ENCODE measurements around the gene NLN.
"Not testable (repeated sequence)": the region's sequence is repeated elsewhere in the genome, so short reads cannot be mapped to it uniquely, and the experiment has no call there.

NLN gene

GRCh38 chr5:65796269-65796668, 74.3 kb downstream of the NLN start:
- Histone ChIP-seq H3K79me2 (ENCODE audit: control insufficient read depth, insufficient read depth, low read length, unreplicated experiment) (no peaks in the 10 kb centered on the region), H3K27me3 (ENCODE audit: insufficient read depth, low read length) (no peaks in the 10 kb centered on the region), H3K36me3 (ENCODE audit: insufficient read depth, low read length) (peaks cover 5% of the 10 kb centered on the region; the same call in 1 of the 2 replicates), H3K4me1 (ENCODE audit: control insufficient read depth, insufficient read depth, low read length, unreplicated experiment) (peaks cover 9% of the 10 kb centered on the region), H3K4me3 (ENCODE audit: low read depth, low read length) (no peak overlapping the region), H3K27ac (ENCODE audit: low read depth, low read length) (0 out of 2 replicates have a peak overlapping the region, but pooled peaks have one; percentile 27), H2AFZ (ENCODE audit: low read length, unreplicated experiment) (no peak overlapping the region)

DNA sequence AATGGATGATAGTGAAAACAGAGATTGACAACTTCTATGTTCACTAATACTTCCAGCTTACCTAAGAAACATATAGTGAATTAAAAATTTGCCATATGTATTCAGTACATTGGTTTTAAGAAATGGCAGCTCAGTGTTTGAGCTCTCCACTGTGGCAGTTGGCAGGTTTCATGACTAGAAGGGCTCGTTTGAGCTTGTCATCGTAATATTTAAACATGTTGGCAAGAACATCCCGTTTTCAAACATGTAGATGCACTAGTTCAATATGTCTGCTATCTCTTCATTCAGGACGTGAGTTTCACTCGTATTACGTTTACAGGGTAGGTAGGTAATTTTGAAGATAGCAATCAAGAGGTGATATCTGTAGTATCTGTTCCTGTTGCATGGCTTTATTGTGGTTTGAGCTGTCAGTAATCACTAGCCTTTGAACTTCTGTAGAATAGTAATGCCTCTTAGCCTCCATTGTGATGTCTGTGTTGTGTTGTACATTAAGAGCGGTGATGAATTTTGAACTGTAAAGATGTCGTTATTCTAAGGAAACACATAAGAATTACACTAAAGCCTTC, 74.8 kb downstream of the NLN start:
- H3K4me1 ChIP-seq (ENCODE audit: control insufficient read depth, insufficient read depth, low read length, unreplicated experiment), result peaks cover 10% of the 10 kb centered on the region
- H3K27ac ChIP-seq (ENCODE audit: low read depth, low read length), result no peak overlapping the region
- H3K79me2 ChIP-seq (ENCODE audit: control insufficient read depth, insufficient read depth, low read length, unreplicated experiment), result no peaks in the 10 kb centered on the region
- H3K36me3 ChIP-seq (ENCODE audit: insufficient read depth, low read length), result peaks cover 5% of the 10 kb centered on the region
- H3K4me3 ChIP-seq (ENCODE audit: low read depth, low read length), result no peak overlapping the region
- H3K27me3 ChIP-seq (ENCODE audit: insufficient read depth, low read length), result no peaks in the 10 kb centered on the region
- H2AFZ ChIP-seq (ENCODE audit: low read length, unreplicated experiment), result no peak overlapping the region

GRCh38 chr5:65797481-65797880, 75.5 kb downstream of the NLN start:
- Histone ChIP-seq H3K36me3 (ENCODE audit: insufficient read depth, low read length) (peaks cover 5% of the 10 kb centered on the region), H3K27me3 (ENCODE audit: insufficient read depth, low read length) (no peaks in the 10 kb centered on the region), H3K79me2 (ENCODE audit: control insufficient read depth, insufficient read depth, low read length, unreplicated experiment) (no peaks in the 10 kb centered on the region), H3K27ac (ENCODE audit: low read depth, low read length) (no peak overlapping the region), H3K4me3 (ENCODE audit: low read depth, low read length) (no peak overlapping the region), H2AFZ (ENCODE audit: low read length, unreplicated experiment) (no peak overlapping the region), H3K4me1 (ENCODE audit: control insufficient read depth, insufficient read depth, low read length, unreplicated experiment) (peaks cover 10% of the 10 kb centered on the region)

DNA sequence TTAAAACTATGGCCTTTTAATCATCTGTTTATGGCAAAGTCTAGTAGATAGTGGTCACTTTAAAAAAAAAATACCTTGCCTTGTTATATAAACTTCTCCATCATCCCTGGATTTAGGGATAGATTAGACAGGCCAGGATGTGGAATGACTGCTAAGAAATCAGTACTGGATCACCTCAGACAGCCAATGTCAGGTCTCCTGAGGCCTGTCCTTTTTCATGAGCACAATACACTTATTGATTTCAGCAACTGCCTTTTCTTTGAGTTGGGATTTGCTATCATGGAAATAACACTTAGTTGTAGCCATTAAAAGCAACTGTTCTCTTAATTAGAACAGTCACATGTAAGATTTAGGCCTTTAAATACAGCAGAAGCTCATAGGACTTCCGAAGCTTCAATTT, 77.9 kb downstream of the NLN start:
- H3K36me3 ChIP-seq (ENCODE audit: insufficient read depth, low read length), result peaks cover 5% of the 10 kb centered on the region
- peaks cover 10% of the 10 kb centered on the region for H3K4me1 ChIP-seq (ENCODE audit: control insufficient read depth, insufficient read depth, low read length, unreplicated experiment)
- H3K79me2 ChIP-seq (ENCODE audit: control insufficient read depth, insufficient read depth, low read length, unreplicated experiment), result no peaks in the 10 kb centered on the region
- H3K27ac ChIP-seq (ENCODE audit: low read depth, low read length), result no peak overlapping the region
- H3K4me3 ChIP-seq (ENCODE audit: low read depth, low read length), result no peak overlapping the region
- H3K27me3 ChIP-seq (ENCODE audit: insufficient read depth, low read length), result no peaks in the 10 kb centered on the region
- no peak overlapping the region for H2AFZ ChIP-seq (ENCODE audit: low read length, unreplicated experiment)

- H3K79me2 ChIP-seq (ENCODE audit: control insufficient read depth, insufficient read depth, low read length, unreplicated experiment), result no peaks in the 10 kb centered on the region
- peaks cover 5% of the 10 kb centered on the region for H3K36me3 ChIP-seq (ENCODE audit: insufficient read depth, low read length)
- H3K27me3 ChIP-seq (ENCODE audit: insufficient read depth, low read length), result no peaks in the 10 kb centered on the region
- no peak overlapping the region for H2AFZ ChIP-seq (ENCODE audit: low read length, unreplicated experiment)
- peak overlapping the region; percentile 41 for H3K27ac ChIP-seq (ENCODE audit: low read depth, low read length)
- peaks cover 10% of the 10 kb centered on the region for H3K4me1 ChIP-seq (ENCODE audit: control insufficient read depth, insufficient read depth, low read length, unreplicated experiment)
- no peak overlapping the region for H3K4me3 ChIP-seq (ENCODE audit: low read depth, low read length)
These were observed 78.8 kb downstream of the NLN start for GRCh38 chr5:65800775-65801174.

GRCh38 chr5:65801352-65801783, 79.4 kb downstream of the NLN start:
- Histone ChIP-seq H3K36me3 (ENCODE audit: insufficient read depth, low read length) (peaks cover 5% of the 10 kb centered on the region; the same call in 1 of the 2 replicates), H3K27me3 (ENCODE audit: insufficient read depth, low read length) (no peaks in the 10 kb centered on the region), H2AFZ (ENCODE audit: low read length, unreplicated experiment) (no peak overlapping the region), H3K27ac (ENCODE audit: low read depth, low read length) (peak overlapping the region; percentile 41), H3K79me2 (ENCODE audit: control insufficient read depth, insufficient read depth, low read length, unreplicated experiment) (no peaks in the 10 kb centered on the region), H3K4me3 (ENCODE audit: low read depth, low read length) (no peak overlapping the region), H3K4me1 (ENCODE audit: control insufficient read depth, insufficient read depth, low read length, unreplicated experiment) (peaks cover 5% of the 10 kb centered on the region)

- no peaks in the 10 kb centered on the region for H3K27me3 ChIP-seq (ENCODE audit: insufficient read depth, low read length)
These were observed 80.1 kb downstream of the NLN start for GRCh38 chr5:65802080-65802479.

DNA sequence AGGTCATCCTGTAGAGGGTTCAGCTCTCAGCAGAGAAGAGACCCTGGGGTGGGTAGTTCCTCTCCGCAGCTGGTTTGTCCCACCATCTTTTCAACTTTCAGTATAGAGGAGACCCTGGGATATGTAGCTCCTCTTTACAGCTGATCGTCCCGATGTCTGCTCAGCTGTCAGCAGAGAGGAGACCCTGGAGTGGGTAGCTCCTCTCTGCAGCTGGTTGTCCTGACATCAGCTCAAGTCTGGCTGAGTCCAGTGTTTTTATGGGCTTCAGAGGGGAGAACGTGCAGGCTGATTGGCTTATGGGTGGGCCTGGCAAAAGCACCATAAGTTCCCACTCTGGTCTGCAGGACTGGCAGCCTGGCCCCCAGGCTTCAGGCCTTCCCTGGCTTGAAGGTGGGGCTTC, 80.8 kb downstream of the NLN start:
- no peaks in the 10 kb centered on the region for H3K79me2 ChIP-seq (ENCODE audit: control insufficient read depth, insufficient read depth, low read length, unreplicated experiment)
- no peak overlapping the region for H3K27ac ChIP-seq (ENCODE audit: low read depth, low read length)
- H3K4me3 ChIP-seq (ENCODE audit: low read depth, low read length), result no peak overlapping the region
- H3K4me1 ChIP-seq (ENCODE audit: control insufficient read depth, insufficient read depth, low read length, unreplicated experiment), result peaks cover 5% of the 10 kb centered on the region
- H3K27me3 ChIP-seq (ENCODE audit: insufficient read depth, low read length), result no peaks in the 10 kb centered on the region
- H3K36me3 ChIP-seq (ENCODE audit: insufficient read depth, low read length), result no peaks in the 10 kb centered on the region; the same call in 1 of the 2 replicates
- no peak overlapping the region for H2AFZ ChIP-seq (ENCODE audit: low read length, unreplicated experiment)

More at GRCh38 chr5:65802080-65802479, 80.1 kb downstream of the NLN start:
- H3K36me3 ChIP-seq (ENCODE audit: insufficient read depth, low read length), result peaks cover 3% of the 10 kb centered on the region; the same call in 1 of the 2 replicates
- no peak overlapping the region for H3K4me3 ChIP-seq (ENCODE audit: low read depth, low read length)
- H2AFZ ChIP-seq (ENCODE audit: low read length, unreplicated experiment), result no peak overlapping the region
- H3K27ac ChIP-seq (ENCODE audit: low read depth, low read length), result no peak overlapping the region
- peaks cover 5% of the 10 kb centered on the region for H3K4me1 ChIP-seq (ENCODE audit: control insufficient read depth, insufficient read depth, low read length, unreplicated experiment)
- H3K79me2 ChIP-seq (ENCODE audit: control insufficient read depth, insufficient read depth, low read length, unreplicated experiment), result no peaks in the 10 kb centered on the region

- H3K27ac ChIP-seq (ENCODE audit: low read depth, low read length), result no peak overlapping the region
- H3K36me3 ChIP-seq (ENCODE audit: insufficient read depth, low read length), result no peaks in the 10 kb centered on the region; the same call in 1 of the 2 replicates
- no peak overlapping the region for H2AFZ ChIP-seq (ENCODE audit: low read length, unreplicated experiment)
- no peaks in the 10 kb centered on the region for H3K79me2 ChIP-seq (ENCODE audit: control insufficient read depth, insufficient read depth, low read length, unreplicated experiment)
- H3K27me3 ChIP-seq (ENCODE audit: insufficient read depth, low read length), result no peaks in the 10 kb centered on the region
- no peak overlapping the region for H3K4me3 ChIP-seq (ENCODE audit: low read depth, low read length)
- H3K4me1 ChIP-seq (ENCODE audit: control insufficient read depth, insufficient read depth, low read length, unreplicated experiment), result peaks cover 15% of the 10 kb centered on the region
These were observed 81.8 kb downstream of the NLN start for GRCh38 chr5:65803699-65804391.

DNA sequence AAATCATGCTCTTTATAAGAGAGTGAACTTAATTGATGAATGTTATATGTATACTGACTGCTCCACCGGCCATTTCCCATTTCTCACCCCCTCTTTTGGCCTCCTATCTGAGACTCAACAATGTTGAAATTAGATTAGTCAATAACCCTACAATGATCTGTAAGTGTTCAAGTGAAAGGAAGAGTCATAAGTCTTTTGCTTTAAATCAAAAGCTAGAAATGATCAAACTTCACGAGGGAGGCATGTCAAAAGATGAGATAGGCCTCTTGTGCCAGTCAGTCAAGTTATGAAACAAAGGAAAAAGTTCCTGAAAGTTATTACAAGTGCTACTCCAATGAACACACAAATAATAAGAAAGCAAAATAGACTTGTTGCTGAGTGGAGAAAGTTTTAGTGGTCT, 83.1 kb downstream of the NLN start:
- Histone ChIP-seq H3K79me2 (ENCODE audit: control insufficient read depth, insufficient read depth, low read length, unreplicated experiment) (no peaks in the 10 kb centered on the region), H3K4me1 (ENCODE audit: control insufficient read depth, insufficient read depth, low read length, unreplicated experiment) (peaks cover 27% of the 10 kb centered on the region), H3K36me3 (ENCODE audit: insufficient read depth, low read length) (no peaks in the 10 kb centered on the region; the same call in 1 of the 2 replicates)

GRCh38 chr5:65807494-65807893, 85.5 kb downstream of the NLN start:
- H3K27me3 ChIP-seq (ENCODE audit: insufficient read depth, low read length); H3K27ac ChIP-seq (ENCODE audit: low read depth, low read length); H3K36me3 ChIP-seq (ENCODE audit: insufficient read depth, low read length); H3K79me2 ChIP-seq (ENCODE audit: control insufficient read depth, insufficient read depth, low read length, unreplicated experiment); H2AFZ ChIP-seq (ENCODE audit: low read length, unreplicated experiment); H3K4me3 ChIP-seq (ENCODE audit: low read depth, low read length): not testable (repeated sequence)
- peaks cover 41% of the 10 kb centered on the region for H3K4me1 ChIP-seq (ENCODE audit: control insufficient read depth, insufficient read depth, low read length, unreplicated experiment)

More for the DNA sequence above, 83.1 kb downstream of the NLN start:
- Histone ChIP-seq H3K27me3 (ENCODE audit: insufficient read depth, low read length) (no peaks in the 10 kb centered on the region), H3K27ac (ENCODE audit: low read depth, low read length) (no peak overlapping the region), H3K4me3 (ENCODE audit: low read depth, low read length) (no peak overlapping the region), H2AFZ (ENCODE audit: low read length, unreplicated experiment) (no peak overlapping the region)

All from ACC112 (cell line).